ENCODE data around the gene GASK1B.

DNA sequence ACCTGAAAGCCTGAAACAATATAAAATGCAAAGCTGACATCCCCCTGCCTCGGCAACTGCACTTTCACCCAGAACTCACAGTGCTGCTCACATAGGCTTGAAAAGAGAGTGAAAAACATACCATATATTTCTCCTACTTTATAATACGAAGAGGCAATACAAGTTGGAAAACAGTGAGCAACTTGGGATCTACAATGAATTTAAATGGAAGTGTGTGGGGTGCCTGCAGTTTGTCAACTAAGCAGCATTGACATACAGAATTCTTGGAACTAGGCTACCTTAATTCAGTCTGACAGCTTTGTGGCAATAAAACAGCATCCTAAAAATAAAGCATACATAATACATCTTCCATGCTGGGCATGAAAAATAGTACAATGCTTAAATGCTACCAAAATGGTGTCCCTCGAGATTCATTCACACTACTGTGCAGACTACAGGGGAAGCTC is 8.0 kb downstream of the GASK1B start:
- TF ChIP-seq ZNF274 (IDR thresholded peaks at IDR 0.05; ENCODE audit: low read depth, low read length) (no peak), YY1 (IDR thresholded peaks at IDR 0.05; ENCODE audit: insufficient read depth, insufficient read length) (no peak)
